Keratinocyte (primary cell): ENCODE data around the gene ENTPD6. TPM values are rescaled to one million over a fixed set of nuclear protein-coding genes. Genes with fewer than 3 reads are reported as not detected.
A peak's percentile ranks its signal among the peaks of the same experiment; 100 is the strongest.

Source experiments
- DNase-seq: peaks from one replicate; pipeline ENCODE4 v3.0.0-alpha.2; 2011; ENCODE audit warnings: low read depth, missing footprints, low spot score
- FAIRE-seq: peaks from 2 replicates; lab custom pipeline; 2011; peaks lifted over from hg19 to GRCh38; lab: Jason Lieb, UNC
- H2AFZ ChIP-seq: 2 replicates; pipeline ENCODE4 v1.6.0; 2012; ENCODE audit warnings: low read length, control low read depth, inconsistent platforms; ENCODE audit not compliant: control insufficient read depth
- H3K27ac ChIP-seq: 2 replicates; pipeline ENCODE4 v1.5.1; 2011; ENCODE audit warnings: low read length; ENCODE audit not compliant: control insufficient read depth, insufficient read depth
- H3K27me3 ChIP-seq: 3 replicates; pipeline ENCODE4 v1.6.0; 2011; ENCODE audit warnings: low read length; ENCODE audit not compliant: control insufficient read depth, insufficient read depth; ENCODE audit errors: extremely low read depth
- H3K36me3 ChIP-seq, 2 experiments: 2 replicates in 1 of 2; 3 replicates in 1 of 2; pipeline ENCODE4 v1.5.1; 2011; ENCODE audit warnings: low read length in 2 of 2, mild to moderate bottlenecking in 1 of 2; ENCODE audit not compliant: control insufficient read depth in 2 of 2, insufficient read depth in 2 of 2; ENCODE audit errors: extremely low read depth in 1 of 2
- H3K4me1 ChIP-seq: 3 replicates; pipeline ENCODE4 v1.5.1; 2011; ENCODE audit warnings: low read length; ENCODE audit not compliant: control insufficient read depth, insufficient read depth; ENCODE audit errors: extremely low read depth
- H3K4me2 ChIP-seq: 3 replicates; pipeline ENCODE4 v1.6.0; 2011; ENCODE audit warnings: low read depth, low read length; ENCODE audit not compliant: control insufficient read depth, insufficient read depth; ENCODE audit errors: extremely low read depth
- H3K4me3 ChIP-seq, 3 experiments: fragments of 200-600 bp in 1 of 3; sonication (generic) in 1 of 3; 2 replicates in 2 of 3; 3 replicates in 1 of 3; pipeline ENCODE4 v1.5.1; 2011 to 2016; ENCODE audit warnings: low read length in 3 of 3, mild to moderate bottlenecking in 3 of 3, control low read depth in 2 of 3, inconsistent platforms in 1 of 3, low read depth in 1 of 3, mixed read lengths in 1 of 3, mixed run types in 1 of 3, moderate library complexity in 1 of 3; ENCODE audit not compliant: control insufficient read depth in 2 of 3, insufficient read depth in 2 of 3; ENCODE audit errors: extremely low read depth in 1 of 3
- H3K79me2 ChIP-seq: 2 replicates; pipeline ENCODE4 v1.6.0; 2012; ENCODE audit warnings: low read length; ENCODE audit not compliant: control insufficient read depth, insufficient read depth
- H3K9ac ChIP-seq: 3 replicates; pipeline ENCODE4 v1.6.0; 2011; ENCODE audit warnings: low read length; ENCODE audit not compliant: control insufficient read depth, insufficient read depth; ENCODE audit errors: extremely low read depth
- H3K9me1 ChIP-seq: 3 replicates; pipeline ENCODE4 v1.6.0; 2011; ENCODE audit warnings: low read length; ENCODE audit not compliant: control insufficient read depth, insufficient read depth; ENCODE audit errors: extremely low read depth
- H3K9me3 ChIP-seq: 2 replicates; pipeline ENCODE4 v1.5.1; 2012; ENCODE audit warnings: low read depth, low read length; ENCODE audit not compliant: control insufficient read depth
- H4K20me1 ChIP-seq: 3 replicates; pipeline ENCODE4 v1.6.0; 2011; ENCODE audit warnings: low read length; ENCODE audit not compliant: control insufficient read depth, insufficient read depth; ENCODE audit errors: extremely low read depth
- CTCF ChIP-seq, 3 experiments: IDR thresholded peaks in 1 of 3; conservative IDR thresholded peaks in 1 of 3; optimal IDR thresholded peaks in 1 of 3; 2 replicates in 2 of 3; 3 replicates in 1 of 3; pipeline versions ENCODE3 to v1.5.1; 2011; ENCODE audit warnings: low read length in 3 of 3, mild to moderate bottlenecking in 3 of 3, moderate library complexity in 2 of 3, control low read depth in 1 of 3, inconsistent platforms in 1 of 3; ENCODE audit not compliant: insufficient read depth in 2 of 3; ENCODE audit errors: extremely low read depth in 1 of 3
- EZH2 ChIP-seq: IDR thresholded peaks from one replicate; pipeline ENCODE4 v1.6.1; 2012; ENCODE audit warnings: inconsistent platforms, mild to moderate bottlenecking, low read length, moderate library complexity
- dilution Hi-C: fragments of 300-500 bp; cut with MboI; formaldehyde crosslinking; loops from one replicate; pipeline ENCODE4 v1.7.0; 2020; ENCODE audit warnings: low sequenced_read_pairs; ENCODE audit not compliant: extremely low pct_ligation_motif_present
- polyA plus RNA-seq, 5 experiments: library from polyadenylated mRNA; depleted of rRNA in 3 of 5; stranded (reverse) in 3 of 5; stranded (forward) in 1 of 5; unstranded in 1 of 5; fragments of >200 nt; gene quantifications; 1 replicate in 1 of 5; 2 replicates in 3 of 5; 3 replicates in 1 of 5; pipeline versions ENCODE4 v1.2.1 to v1.2.3, GENCODE V29; 2011 to 2012; ENCODE audit warnings: missing spikeins in 2 of 5, low read depth in 1 of 5, low replicate concordance in 1 of 5

The ENTPD6 gene
- polyA plus RNA-seq, 1 donor (not counting 4 experiments of a cell fraction or from before 2014, with no cell fraction given): 57.8 TPM

- H3K4me3 ChIP-seq: no peak overlapping the region
- H3K9me3 ChIP-seq: no peaks in the 10 kb centered on the region
- DNase-seq (no peak), FAIRE-seq (no peak)
- no peak overlapping the region for H3K27ac ChIP-seq
- H3K9me1 ChIP-seq: no peaks in the 10 kb centered on the region
- TF ChIP-seq EZH2 (no peak), CTCF (optimal IDR thresholded peaks at IDR 0.05 in 1 of 3, IDR thresholded peaks at IDR 0.05 in 1 of 3, conservative IDR thresholded peaks at IDR 0.05 in 1 of 3; ENCODE audit: extremely low read depth in 1 of 3, insufficient read depth in 2 of 3, low read length in 3 of 3) (no peak)
- H4K20me1 ChIP-seq: no peaks in the 10 kb centered on the region
- H3K27me3 ChIP-seq: no peaks in the 10 kb centered on the region
- H2AFZ ChIP-seq: no peak overlapping the region
- peaks cover 23% of the 10 kb centered on the region for H3K4me1 ChIP-seq
- dilution Hi-C loops: no loop called here
- no peak overlapping the region for H3K4me2 ChIP-seq
- H3K9ac ChIP-seq: no peak overlapping the region
- H3K79me2 ChIP-seq: no peaks in the 10 kb centered on the region
- H3K36me3 ChIP-seq: no peaks in the 10 kb centered on the region
These were observed 19.3 kb upstream of the ENTPD6 start for GRCh38 chr20:25176184-25176583.

GRCh38 chr20:25177890-25178321 lies 17.6 kb upstream of the ENTPD6 start:
- H3K4me1 ChIP-seq: peaks cover 23% of the 10 kb centered on the region
- H3K79me2 ChIP-seq: no peaks in the 10 kb centered on the region
- H2AFZ ChIP-seq: no peak overlapping the region
- FAIRE-seq (peak; percentile 76), DNase-seq (no peak)
- no peak overlapping the region for H3K27ac ChIP-seq
- H3K9me1 ChIP-seq: no peaks in the 10 kb centered on the region
- TF ChIP-seq CTCF (optimal IDR thresholded peaks at IDR 0.05 in 1 of 3, IDR thresholded peaks at IDR 0.05 in 1 of 3, conservative IDR thresholded peaks at IDR 0.05 in 1 of 3; ENCODE audit: extremely low read depth in 1 of 3, insufficient read depth in 2 of 3, low read length in 3 of 3) (no peak), EZH2 (no peak)
- no peak overlapping the region for H3K4me3 ChIP-seq
- peak overlapping the region; percentile 33 for H3K4me2 ChIP-seq
- H3K27me3 ChIP-seq: no peaks in the 10 kb centered on the region
- no peaks in the 10 kb centered on the region for H3K9me3 ChIP-seq
- H3K36me3 ChIP-seq: no peaks in the 10 kb centered on the region
- dilution Hi-C loops: no loop called here
- H3K9ac ChIP-seq: no peak overlapping the region
- H4K20me1 ChIP-seq: no peaks in the 10 kb centered on the region
